ENCODE data around the gene IQSEC3. TPM values are rescaled to one million over a fixed set of nuclear protein-coding genes. Genes with fewer than 3 reads are reported as not detected.

The IQSEC3 gene
- total RNA-seq, 2 donors from 2014 or later = 0.78 to 1.6 TPM

- ATAC-seq (no peak), DNase-seq (no peak)
- H3K4me3 ChIP-seq = no peak overlapping the region
- TF ChIP-seq POLR2A (IDR thresholded peaks at IDR 0.05) = no peak
- no peak for TF ChIP-seq CTCF (IDR thresholded peaks at IDR 0.05)
- H3K9me3 ChIP-seq = no peaks in the 10 kb centered on the region
- no peaks in the 10 kb centered on the region for H3K4me1 ChIP-seq
- H3K27ac ChIP-seq = no peak overlapping the region
- no peaks in the 10 kb centered on the region for H3K36me3 ChIP-seq (replicated peaks in 1 of 2; ENCODE audit: insufficient read depth in 1 of 2, low read depth in 2 of 2)
- intact Hi-C loops (cut with DNase I) = no loop called here
- 60 to 63% methylated on average over 4 of the region's 4 CpGs for WGBS, 2 donors
- H3K27me3 ChIP-seq = no peaks in the 10 kb centered on the region
These were observed 48.2 kb downstream of the IQSEC3 start for GRCh38 chr12:114626-115211.

- 66 to 76% methylated on average over 5 of the region's 5 CpGs for WGBS, 2 donors
- no peaks in the 10 kb centered on the region for H3K27me3 ChIP-seq
These were observed 49.0 kb downstream of the IQSEC3 start for GRCh38 chr12:115518-115917.

GRCh38 chr12:115960-116915, 49.7 kb downstream of the IQSEC3 start:
- intact Hi-C loops (cut with DNase I) = no loop called here
- H3K27ac ChIP-seq = no peak overlapping the region
- no peaks in the 10 kb centered on the region for H3K27me3 ChIP-seq
- DNase-seq (no peak), ATAC-seq (no peak)
- WGBS, 2 donors = 63 to 69% methylated on average over 19 of the region's 19 CpGs
- no peaks in the 10 kb centered on the region for H3K36me3 ChIP-seq (replicated peaks in 1 of 2; ENCODE audit: insufficient read depth in 1 of 2, low read depth in 2 of 2)
- H3K4me1 ChIP-seq = no peaks in the 10 kb centered on the region
- no peaks in the 10 kb centered on the region for H3K9me3 ChIP-seq
- TF ChIP-seq CTCF (IDR thresholded peaks at IDR 0.05) = no peak
- H3K4me3 ChIP-seq = no peak overlapping the region

More at GRCh38 chr12:115518-115917, 49.0 kb downstream of the IQSEC3 start:
- no peak overlapping the region for H3K27ac ChIP-seq
- intact Hi-C loops (cut with DNase I) = no loop called here
- DNase-seq (no peak), ATAC-seq (no peak)
- TF ChIP-seq POLR2A (IDR thresholded peaks at IDR 0.05) (no peak), CTCF (IDR thresholded peaks at IDR 0.05) (no peak)
- no peaks in the 10 kb centered on the region for H3K9me3 ChIP-seq
- H3K4me3 ChIP-seq = no peak overlapping the region
- H3K4me1 ChIP-seq = no peaks in the 10 kb centered on the region
- no peaks in the 10 kb centered on the region for H3K36me3 ChIP-seq (replicated peaks in 1 of 2; ENCODE audit: insufficient read depth in 1 of 2, low read depth in 2 of 2)

GRCh38 chr12:117311-117710, 50.7 kb downstream of the IQSEC3 start:
- H3K27me3 ChIP-seq = no peaks in the 10 kb centered on the region
- 70 to 75% methylated on average over 7 of the region's 7 CpGs for WGBS, 2 donors
- no peaks in the 10 kb centered on the region for H3K36me3 ChIP-seq (replicated peaks in 1 of 2; ENCODE audit: insufficient read depth in 1 of 2, low read depth in 2 of 2)
- intact Hi-C loops (cut with DNase I) = no loop called here
- no peaks in the 10 kb centered on the region for H3K9me3 ChIP-seq
- ATAC-seq = no peak
- no peak for DNase-seq
- TF ChIP-seq POLR2A (IDR thresholded peaks at IDR 0.05) (no peak), CTCF (IDR thresholded peaks at IDR 0.05) (no peak)
- H3K4me3 ChIP-seq = no peak overlapping the region
- no peaks in the 10 kb centered on the region for H3K4me1 ChIP-seq
- H3K27ac ChIP-seq = no peak overlapping the region

Data from body of pancreas (tissue), 4 donors.